Thymus (tissue), 11 donors: ENCODE data around the gene MARK4. TPM values are rescaled to one million over a fixed set of nuclear protein-coding genes. Genes with fewer than 3 reads are reported as not detected.

Source experiments
- DNase-seq, 9 donors: peaks; one replicate each; pipeline ENCODE4 v3.0.0-alpha.2; 2013; ENCODE audit warnings: low spot score in 9 of 9, low read depth in 6 of 9, missing footprints in 1 of 9
- H3K27ac ChIP-seq, 2 donors: one replicate each; pipeline ENCODE4 v1.5.1; 2013; ENCODE audit warnings: control low read depth in 1 of 2, low read depth in 1 of 2, low read length in 1 of 2, mild to moderate bottlenecking in 1 of 2, moderate library complexity in 1 of 2
- H3K27me3 ChIP-seq, 2 donors: one replicate each; pipeline ENCODE4 v1.5.1; 2013; ENCODE audit warnings: low read length in 1 of 2; ENCODE audit not compliant: control insufficient read depth in 2 of 2, insufficient read depth in 1 of 2
- H3K36me3 ChIP-seq, 2 donors: one replicate each; pipeline ENCODE4 v1.5.1; 2013; ENCODE audit warnings: low read length in 1 of 2, mild to moderate bottlenecking in 1 of 2, moderate library complexity in 1 of 2; ENCODE audit not compliant: control insufficient read depth in 2 of 2, insufficient read depth in 2 of 2
- H3K4me1 ChIP-seq, 2 donors: one replicate each; pipeline ENCODE4 v1.5.1; 2013; ENCODE audit warnings: low read length in 2 of 2; ENCODE audit not compliant: control insufficient read depth in 2 of 2, insufficient read depth in 2 of 2
- H3K4me3 ChIP-seq, 2 donors: one replicate each; pipeline ENCODE4 v1.5.1; 2013; ENCODE audit warnings: low read length in 2 of 2, control low read depth in 1 of 2, mild to moderate bottlenecking in 1 of 2
- H3K9me3 ChIP-seq, 2 donors: one replicate each; pipeline ENCODE4 v1.5.1; 2013; ENCODE audit warnings: low read length in 1 of 2, mild to moderate bottlenecking in 1 of 2; ENCODE audit not compliant: control insufficient read depth in 2 of 2, insufficient read depth in 1 of 2
- WGBS: extraction: QIAGEN DNeasy Blood & Tissue Kit; methylation state at CpG from one replicate; pipeline ENCODE4 v1.1.7; 2013; 5-methylcytosine and 5-hydroxymethylcytosine counted together
- polyA plus RNA-seq: library from polyadenylated mRNA; stranded (reverse); fragments of 200-250 nt; gene quantifications from one replicate; pipeline ENCODE4 v1.2.3, GENCODE V29; 2013
- total RNA-seq: library from RNA; stranded (reverse); fragments of 120-200 nt; gene quantifications from one replicate; pipeline ENCODE4 v1.2.4, GENCODE V29; 2013
- donor health status: healthy.

MARK4 gene
- total and polyA plus RNA-seq, 2 donors: 6.0 to 9.8 TPM

- DNase-seq: no peak
- peaks cover 1 to 23% of the 10 kb centered on the region in 2 donors for H3K27me3 ChIP-seq
- WGBS: 94% methylated on average over 17 of the region's 17 CpGs
- H3K4me3 ChIP-seq: no peak overlapping the region
- H3K9me3 ChIP-seq: no peaks in the 10 kb centered on the region
- H3K36me3 ChIP-seq: peaks cover 25 to 42% of the 10 kb centered on the region in 2 donors
- no peak overlapping the region for H3K27ac ChIP-seq
- no peaks in the 10 kb centered on the region for H3K4me1 ChIP-seq
Measured at GRCh38 chr19:45350477-45351058, 99.5 kb downstream of the MARK4 start.

GRCh38 chr19:45351401-45351952 lies 100.4 kb downstream of the MARK4 start:
- Histone ChIP-seq H3K4me1 (no peaks in the 10 kb centered on the region), H3K36me3 (peaks cover 25 to 46% of the 10 kb centered on the region in 2 donors), H3K9me3 (no peaks in the 10 kb centered on the region), H3K4me3 (no peak overlapping the region), H3K27me3 (peaks cover 0 to 16% of the 10 kb centered on the region in 2 donors), H3K27ac (no peak overlapping the region)
- DNase-seq: no peak
- 96% methylated on average over 13 of the region's 13 CpGs for WGBS

GRCh38 chr19:45352062-45352461 lies 101.0 kb downstream of the MARK4 start:
- Histone ChIP-seq H3K27ac (no peak overlapping the region), H3K4me1 (no peaks in the 10 kb centered on the region), H3K9me3 (no peaks in the 10 kb centered on the region), H3K27me3 (peaks cover 0 to 11% of the 10 kb centered on the region in 2 donors), H3K4me3 (no peak overlapping the region), H3K36me3 (peaks cover 28 to 51% of the 10 kb centered on the region in 2 donors)
- 97% methylated on average over 15 of the region's 15 CpGs for WGBS
- DNase-seq: no peak

GRCh38 chr19:45352471-45352870 lies 101.4 kb downstream of the MARK4 start:
- Histone ChIP-seq H3K9me3 (no peaks in the 10 kb centered on the region), H3K4me1 (no peaks in the 10 kb centered on the region), H3K27me3 (peaks cover 0 to 8% of the 10 kb centered on the region in 2 donors), H3K36me3 (peaks cover 29 to 54% of the 10 kb centered on the region in 2 donors), H3K4me3 (no peak overlapping the region), H3K27ac (no peak overlapping the region)
- 97% methylated on average over 20 of the region's 20 CpGs for WGBS
- no peak for DNase-seq

GRCh38 chr19:45352914-45353796 lies 102.1 kb downstream of the MARK4 start:
- H3K4me3 ChIP-seq: no peak overlapping the region
- no peak for DNase-seq
- H3K9me3 ChIP-seq: no peaks in the 10 kb centered on the region
- 98% methylated on average over 20 of the region's 20 CpGs for WGBS
- H3K4me1 ChIP-seq: no peaks in the 10 kb centered on the region
- no peak overlapping the region for H3K27ac ChIP-seq
- peaks cover 29 to 54% of the 10 kb centered on the region in 2 donors for H3K36me3 ChIP-seq
- H3K27me3 ChIP-seq: peaks cover 0 to 1% of the 10 kb centered on the region in 2 donors

GRCh38 chr19:45354241-45354842 lies 103.3 kb downstream of the MARK4 start:
- no peak overlapping the region for H3K27ac ChIP-seq
- no peaks in the 10 kb centered on the region for H3K9me3 ChIP-seq
- H3K4me1 ChIP-seq: no peaks in the 10 kb centered on the region
- WGBS: 96% methylated on average over 11 of the region's 11 CpGs
- H3K27me3 ChIP-seq: no peaks in the 10 kb centered on the region
- H3K36me3 ChIP-seq: peaks cover 34 to 54% of the 10 kb centered on the region in 2 donors
- no peak overlapping the region for H3K4me3 ChIP-seq
- DNase-seq: no peak

Other genes with a start within 250 kb of the MARK4 start
- gene RELB, start 249.8 kb upstream of the MARK4 start, total RNA-seq: 16.9 TPM
- gene RELB, start 249.8 kb upstream of the MARK4 start, polyA plus RNA-seq: 24.1 TPM
- 22.6 TPM for gene CLASRP, start 212.2 kb upstream of the MARK4 start, total RNA-seq
- 147 TPM for gene CLASRP, start 212.2 kb upstream of the MARK4 start, polyA plus RNA-seq
- gene ZNF296, start 174.8 kb upstream of the MARK4 start, total RNA-seq: 0.19 TPM
- 2.9 TPM for gene ZNF296, start 174.8 kb upstream of the MARK4 start, polyA plus RNA-seq
- 15.2 TPM for gene GEMIN7, start 172.0 kb upstream of the MARK4 start, total RNA-seq
- gene GEMIN7, start 172.0 kb upstream of the MARK4 start, polyA plus RNA-seq: 32.3 TPM
- gene PPP1R37, start 158.1 kb upstream of the MARK4 start, total RNA-seq: 16.5 TPM
- gene PPP1R37, start 158.1 kb upstream of the MARK4 start, polyA plus RNA-seq: 39.3 TPM
- 0.14 TPM for gene NKPD1, start 90.3 kb upstream of the MARK4 start, total RNA-seq
- gene NKPD1, start 90.3 kb upstream of the MARK4 start, polyA plus RNA-seq: 0.59 TPM
- gene TRAPPC6A, start 73.0 kb upstream of the MARK4 start, total RNA-seq: 37.9 TPM
- gene TRAPPC6A, start 73.0 kb upstream of the MARK4 start, polyA plus RNA-seq: 61.4 TPM
- gene BLOC1S3, start 72.5 kb upstream of the MARK4 start, total RNA-seq: 1.5 TPM
- 6.3 TPM for gene BLOC1S3, start 72.5 kb upstream of the MARK4 start, polyA plus RNA-seq
- 0.42 TPM for gene EXOC3L2, start 5.9 kb upstream of the MARK4 start, total RNA-seq
- 0.75 TPM for gene EXOC3L2, start 5.9 kb upstream of the MARK4 start, polyA plus RNA-seq
- gene CKM, start 71.6 kb downstream of the MARK4 start, total RNA-seq: 2.3 TPM
- 4.5 TPM for gene CKM, start 71.6 kb downstream of the MARK4 start, polyA plus RNA-seq
- gene KLC3, start 89.5 kb downstream of the MARK4 start, total RNA-seq: 2.5 TPM
- gene KLC3, start 89.5 kb downstream of the MARK4 start, polyA plus RNA-seq: 5.5 TPM
- gene ERCC2, start 119.3 kb downstream of the MARK4 start, total RNA-seq: 5.0 TPM
- 14.2 TPM for gene ERCC2, start 119.3 kb downstream of the MARK4 start, polyA plus RNA-seq
- 1.7 TPM for gene PPP1R13L, start 153.8 kb downstream of the MARK4 start, total RNA-seq
- gene PPP1R13L, start 153.8 kb downstream of the MARK4 start, polyA plus RNA-seq: 41.6 TPM
- 5.8 TPM for gene POLR1G, start 155.4 kb downstream of the MARK4 start, total RNA-seq
- 1.8 TPM for gene POLR1G, start 155.4 kb downstream of the MARK4 start, polyA plus RNA-seq
- gene ERCC1, start 172.6 kb downstream of the MARK4 start, total RNA-seq: 61.6 TPM
- 42.6 TPM for gene ERCC1, start 172.6 kb downstream of the MARK4 start, polyA plus RNA-seq
- 6.1 TPM for gene FOSB, start 216.7 kb downstream of the MARK4 start, total RNA-seq
- 7.1 TPM for gene FOSB, start 216.7 kb downstream of the MARK4 start, polyA plus RNA-seq
- 1.6 TPM for gene RTN2, start 245.8 kb downstream of the MARK4 start, total RNA-seq
- 5.0 TPM for gene RTN2, start 245.8 kb downstream of the MARK4 start, polyA plus RNA-seq
- gene PPM1N, start 247.2 kb downstream of the MARK4 start, total RNA-seq: 4.8 TPM
- 4.0 TPM for gene PPM1N, start 247.2 kb downstream of the MARK4 start, polyA plus RNA-seq